Heart left ventricle (tissue), 13 donors: ENCODE results near the gene SMOC2.

Experiments
- POLR2A ChIP-seq, 2 donors: fragments of 450-650 bp; IDR thresholded peaks; one replicate each; pipeline ENCODE4 v1.6.1; 2017; ENCODE audit warnings: antibody characterized with exemption in 2 of 2, mild to moderate bottlenecking in 2 of 2, moderate library complexity in 2 of 2
- TF ChIP-seq, protein P1 (sequence below), 12 donors: fragments of 200-600 bp; sonication (generic) in 4 of 12; IDR thresholded peaks; one replicate each; pipeline versions ENCODE4 v1.5.0 to v1.8.0; 2018 to 2022; ENCODE audit warnings: antibody characterized with exemption in 12 of 12, mild to moderate bottlenecking in 5 of 12
- donor health status: ischemic (EF 13 %, LVEDD 7.1; RV severe dilation, severe dysfunction).
- donor health status: DM: no; HTN: yes; CAD: no.
- donor health status: DM: no; HTN: no; CAD: no.
- donor health status: ischemic (EF 25% LVEDD 6.9; RV normal size, moderate dysfunction).
- donor health status: ischemic (EF 25% LVEDD 5.7; RV mildly dilated, moderate dysfunction).
- donor health status: ischemic (EF 35%, LVEDD 5.7; RV mildly dilated, moderate dysfunction).
- donor health status: nonischemic (EF 11% LVEDD 7.7; RV severe dilation, severe dysfunction).
- donor health status: DM: yes; HTN: yes; CAD: no.
- donor health status: PGD.
- donor health status: ischemic (EF 29% LVEDD 5.4; RV normal size, mild dysfunction).
- donor health status: nonischemic (EF 23%, LVEDD 6.1; RV moderate dilation, normal function).

DNA sequence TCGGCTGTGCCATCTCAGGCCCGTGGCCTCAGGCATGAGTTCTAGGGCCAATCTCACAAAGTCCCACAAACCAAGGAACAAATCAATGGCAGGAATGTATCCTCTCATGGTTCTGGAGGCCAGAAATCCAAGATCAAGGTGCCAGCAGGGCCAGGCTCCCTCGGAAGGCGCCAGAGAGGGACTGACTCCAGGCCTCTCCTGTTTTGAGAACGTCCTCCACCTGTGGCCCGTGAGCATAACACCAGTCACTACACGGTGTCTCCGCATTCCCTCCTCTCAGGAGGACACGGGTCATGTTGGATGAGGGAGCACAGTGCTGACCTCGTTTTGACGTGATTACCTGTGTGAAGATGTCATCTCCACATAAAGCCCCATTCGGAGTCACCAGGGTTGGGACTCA is 45.0 kb upstream of the SMOC2 start:
- TF ChIP-seq, protein P1, sequence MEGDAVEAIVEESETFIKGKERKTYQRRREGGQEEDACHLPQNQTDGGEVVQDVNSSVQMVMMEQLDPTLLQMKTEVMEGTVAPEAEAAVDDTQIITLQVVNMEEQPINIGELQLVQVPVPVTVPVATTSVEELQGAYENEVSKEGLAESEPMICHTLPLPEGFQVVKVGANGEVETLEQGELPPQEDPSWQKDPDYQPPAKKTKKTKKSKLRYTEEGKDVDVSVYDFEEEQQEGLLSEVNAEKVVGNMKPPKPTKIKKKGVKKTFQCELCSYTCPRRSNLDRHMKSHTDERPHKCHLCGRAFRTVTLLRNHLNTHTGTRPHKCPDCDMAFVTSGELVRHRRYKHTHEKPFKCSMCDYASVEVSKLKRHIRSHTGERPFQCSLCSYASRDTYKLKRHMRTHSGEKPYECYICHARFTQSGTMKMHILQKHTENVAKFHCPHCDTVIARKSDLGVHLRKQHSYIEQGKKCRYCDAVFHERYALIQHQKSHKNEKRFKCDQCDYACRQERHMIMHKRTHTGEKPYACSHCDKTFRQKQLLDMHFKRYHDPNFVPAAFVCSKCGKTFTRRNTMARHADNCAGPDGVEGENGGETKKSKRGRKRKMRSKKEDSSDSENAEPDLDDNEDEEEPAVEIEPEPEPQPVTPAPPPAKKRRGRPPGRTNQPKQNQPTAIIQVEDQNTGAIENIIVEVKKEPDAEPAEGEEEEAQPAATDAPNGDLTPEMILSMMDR (IDR thresholded peaks at IDR 0.05), result no peak
- no peak for TF ChIP-seq POLR2A (IDR thresholded peaks at IDR 0.05)
